ENCODE data around the gene MAGEA4.

GRCh38 chrX:151921292-151921691 lies 8.6 kb downstream of the MAGEA4 start:
- TF ChIP-seq CTCF (IDR thresholded peaks at IDR 0.05) (no peak), POLR2A (IDR thresholded peaks at IDR 0.05) (no peak), POLR2AphosphoS5 (IDR thresholded peaks at IDR 0.05) (no peak)

Measured in transverse colon (tissue), 4 donors.